Umbilical cord (tissue), 2 donors: ENCODE data around the gene ZNF318. TPM values are rescaled to one million over a fixed set of nuclear protein-coding genes. Genes with fewer than 3 reads are reported as not detected.
"Not testable (repeated sequence)": the region's sequence is repeated elsewhere in the genome, so short reads cannot be mapped to it uniquely, and the experiment has no call there.

Experiments
- DNase-seq: peaks from one replicate; pipeline ENCODE4 v3.0.0-alpha.2; 2015; ENCODE audit warnings: low spot score
- total RNA-seq: library from RNA; depleted of rRNA; stranded (reverse); fragments of >200 nt; gene quantifications from one replicate; pipeline ENCODE4 v1.2.3, GENCODE V29; 2014; ENCODE audit warnings: low replicate concordance; ENCODE audit not compliant: insufficient read depth

The ZNF318 gene
- 7.7 TPM for total RNA-seq

DNA sequence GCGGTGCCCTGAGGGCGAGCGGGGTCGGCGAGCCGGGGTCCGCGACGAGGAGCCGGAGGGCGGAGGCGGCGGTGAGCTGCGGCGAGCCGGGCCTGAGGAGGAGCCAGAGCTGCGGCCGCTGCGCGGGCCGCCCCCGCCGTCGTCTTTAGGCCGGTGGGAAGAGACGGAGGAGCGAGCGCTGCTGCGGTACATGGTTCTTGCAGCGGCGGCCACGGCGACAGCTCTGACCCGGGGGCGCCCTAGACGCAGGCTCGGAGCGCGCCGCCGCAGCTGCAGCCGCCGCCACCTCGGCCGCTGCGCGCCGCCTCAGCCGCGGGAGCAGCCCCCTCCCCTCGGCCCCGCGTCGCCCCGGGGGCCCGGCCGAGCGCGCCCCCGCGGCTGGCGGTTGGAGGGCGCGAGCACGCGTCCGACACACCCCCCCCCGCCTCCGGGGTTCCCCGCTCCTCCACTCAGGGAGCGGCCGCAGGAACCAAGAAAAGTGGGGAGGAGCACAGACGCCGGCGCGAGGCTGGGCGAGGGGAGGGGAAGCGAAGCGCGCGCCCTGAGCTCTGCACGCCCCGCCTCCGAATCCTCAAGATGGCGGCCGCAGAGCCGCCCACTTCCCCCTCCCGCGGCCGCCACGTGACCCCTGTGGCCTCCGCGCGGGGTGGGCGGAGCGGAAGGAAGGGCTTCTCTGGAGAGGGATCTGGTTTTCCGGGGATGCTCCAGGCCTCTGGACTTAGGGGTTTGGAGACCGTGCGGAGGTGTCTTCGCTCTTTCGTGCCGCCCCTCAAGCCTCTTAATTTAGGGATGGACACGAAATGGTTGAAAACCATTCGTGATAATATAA lies at the start of gene ZNF318:
Gene ZNF318 (minus strand): TSS at position 474 of the 829 bp plus-strand sequence. CDS start 282 bp downstream, at position 192.
- DNase-seq, result peak; percentile 99

- DNase-seq, result no peak
These were observed 47.5 kb upstream of the ZNF318 start for GRCh38 chr6:43416935-43417334.

GRCh38 chr6:43415275-43415674 lies 45.8 kb upstream of the ZNF318 start:
- not testable (repeated sequence) for DNase-seq

GRCh38 chr6:43413002-43413401 lies 43.6 kb upstream of the ZNF318 start:
- no peak for DNase-seq

DNA sequence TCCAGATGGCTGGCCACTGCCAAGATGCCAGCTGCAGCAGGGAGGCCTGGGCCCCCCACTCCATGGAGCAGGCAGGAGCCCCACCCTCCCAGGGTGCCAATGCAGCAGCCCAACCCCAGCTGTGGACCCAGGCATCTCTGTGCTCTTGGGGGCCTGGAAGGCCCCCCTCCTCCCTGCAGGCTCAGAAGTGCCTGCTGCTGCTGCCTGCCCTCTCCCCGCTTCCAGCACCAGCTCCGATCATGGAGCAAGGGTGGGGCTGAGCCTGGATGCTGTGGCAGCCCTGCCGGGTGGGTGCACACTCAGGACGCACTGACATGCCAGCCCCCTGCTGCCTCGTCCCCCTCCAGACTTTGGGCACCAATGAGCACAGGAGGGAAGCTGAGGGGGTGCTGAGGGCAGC lies 43.1 kb upstream of the ZNF318 start:
- DNase-seq, result no peak

DNA sequence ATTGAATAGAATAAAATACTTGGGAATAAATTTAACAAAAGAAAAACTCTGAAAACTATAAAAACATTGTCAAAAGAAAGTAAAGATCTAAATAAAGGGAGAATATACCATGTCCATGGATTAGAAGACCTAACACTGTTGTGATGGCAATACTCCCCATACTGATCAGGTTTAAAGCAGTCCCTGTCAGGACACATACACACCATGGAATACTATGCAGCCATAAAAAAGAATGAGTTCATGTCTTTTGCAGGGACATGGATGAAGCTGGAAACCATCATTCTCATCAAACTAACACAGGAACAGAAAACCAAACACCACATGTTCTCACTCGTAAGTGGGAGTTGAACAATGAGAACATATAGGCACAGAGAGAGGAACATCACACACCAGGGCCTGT lies 41.3 kb upstream of the ZNF318 start:
- not testable (repeated sequence) for DNase-seq

- no peak for DNase-seq
These were observed 38.8 kb upstream of the ZNF318 start for GRCh38 chr6:43408259-43408658.

GRCh38 chr6:43407296-43407695 lies 37.8 kb upstream of the ZNF318 start:
- no peak for DNase-seq

DNA sequence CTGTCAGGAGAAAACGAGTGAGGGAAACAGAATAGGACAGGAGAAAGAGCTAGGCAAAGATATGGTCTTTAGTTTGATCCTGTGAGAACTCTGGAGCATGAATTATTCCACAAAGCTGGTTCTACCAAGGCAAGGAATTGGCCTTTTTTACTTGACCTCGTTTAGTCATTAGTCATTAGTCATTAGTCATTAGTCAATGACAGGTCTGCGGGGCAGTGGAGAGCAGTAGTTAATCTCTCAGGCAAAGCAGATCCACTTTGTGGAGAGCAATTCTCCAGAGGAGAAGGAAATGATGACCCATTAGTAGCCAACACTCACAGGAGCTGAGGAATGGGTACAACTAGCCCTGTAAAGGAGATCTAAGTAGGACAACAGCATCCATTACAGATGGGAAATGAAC lies 35.9 kb upstream of the ZNF318 start:
- no peak for DNase-seq

- DNase-seq, result no peak
These were observed 33.4 kb upstream of the ZNF318 start for GRCh38 chr6:43402820-43403219.

- no peak for DNase-seq
These were observed 32.3 kb upstream of the ZNF318 start for GRCh38 chr6:43401730-43402129.

DNA sequence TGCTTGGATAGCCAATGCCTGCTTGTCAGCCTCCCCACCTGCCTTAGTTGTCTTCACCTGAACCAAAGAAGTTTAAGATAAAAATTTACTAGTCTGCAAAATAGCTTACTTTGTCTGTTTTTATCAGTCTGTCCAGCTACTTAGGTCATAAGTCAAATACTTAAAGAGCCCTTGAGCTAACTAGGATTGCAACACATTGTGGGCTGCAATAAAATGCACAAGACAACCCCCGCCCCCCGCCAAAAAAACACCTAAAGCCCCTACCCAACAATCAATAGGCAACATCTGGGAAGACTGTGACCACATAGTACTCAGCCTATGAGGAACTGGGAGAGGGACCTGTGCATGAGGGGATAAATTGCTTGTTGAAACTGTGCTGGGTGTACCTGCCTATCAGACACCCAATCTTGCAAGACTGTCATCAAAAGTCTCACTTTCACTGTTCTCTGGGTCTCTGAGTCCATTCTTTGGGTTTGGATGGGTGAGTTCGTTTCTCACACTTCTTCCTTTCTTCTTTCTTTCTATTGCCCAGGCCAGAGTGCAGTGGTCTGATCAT lies 30.6 kb upstream of the ZNF318 start:
- no peak for DNase-seq

- DNase-seq, result no peak
These were observed 27.1 kb upstream of the ZNF318 start for GRCh38 chr6:43396408-43397149.

DNA sequence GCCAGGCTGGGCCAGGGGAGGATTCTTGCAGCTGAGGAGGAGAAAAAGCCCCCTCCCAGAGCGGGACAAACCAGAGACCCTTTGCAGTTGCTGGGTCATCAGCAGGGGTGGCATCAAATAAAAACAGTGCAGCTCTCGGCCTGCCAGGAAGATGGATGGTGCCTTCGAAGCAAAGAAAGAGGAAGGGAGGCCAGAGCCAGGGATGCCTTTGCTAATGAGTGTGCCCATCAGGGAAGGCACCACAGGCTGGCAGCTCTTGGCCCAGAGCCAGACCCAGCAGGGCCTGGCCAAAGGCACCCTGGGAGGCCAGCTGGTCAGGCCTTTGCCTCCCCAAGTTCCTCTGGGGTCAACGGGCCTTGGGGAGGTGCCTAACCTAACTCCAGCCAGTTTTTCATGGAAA lies 26.3 kb upstream of the ZNF318 start:
- DNase-seq, result no peak

GRCh38 chr6:43394982-43395381 lies 25.5 kb upstream of the ZNF318 start:
- no peak for DNase-seq

DNA sequence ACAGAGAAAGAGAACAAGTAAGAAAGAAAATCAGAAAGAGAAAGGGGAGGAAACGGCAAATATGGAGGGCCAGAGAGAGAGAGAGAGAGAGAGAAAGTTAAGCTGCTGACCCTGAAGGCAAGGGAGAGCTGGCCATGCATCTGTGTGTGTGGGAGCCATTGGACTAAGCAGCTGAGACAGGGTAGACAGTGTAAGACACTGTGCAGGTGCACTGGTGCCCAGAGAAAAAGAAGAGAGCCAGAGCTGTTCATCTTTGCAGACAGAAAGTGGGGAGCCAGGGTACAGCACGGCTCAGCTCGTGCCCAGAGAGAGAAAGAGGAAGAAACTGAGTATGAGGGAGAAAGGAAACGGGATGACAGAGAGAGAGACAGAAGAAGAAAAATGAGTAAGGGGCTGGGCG lies 24.2 kb upstream of the ZNF318 start:
- no peak for DNase-seq

GRCh38 chr6:43393133-43393532 lies 23.7 kb upstream of the ZNF318 start:
- DNase-seq, result not testable (repeated sequence)

DNA sequence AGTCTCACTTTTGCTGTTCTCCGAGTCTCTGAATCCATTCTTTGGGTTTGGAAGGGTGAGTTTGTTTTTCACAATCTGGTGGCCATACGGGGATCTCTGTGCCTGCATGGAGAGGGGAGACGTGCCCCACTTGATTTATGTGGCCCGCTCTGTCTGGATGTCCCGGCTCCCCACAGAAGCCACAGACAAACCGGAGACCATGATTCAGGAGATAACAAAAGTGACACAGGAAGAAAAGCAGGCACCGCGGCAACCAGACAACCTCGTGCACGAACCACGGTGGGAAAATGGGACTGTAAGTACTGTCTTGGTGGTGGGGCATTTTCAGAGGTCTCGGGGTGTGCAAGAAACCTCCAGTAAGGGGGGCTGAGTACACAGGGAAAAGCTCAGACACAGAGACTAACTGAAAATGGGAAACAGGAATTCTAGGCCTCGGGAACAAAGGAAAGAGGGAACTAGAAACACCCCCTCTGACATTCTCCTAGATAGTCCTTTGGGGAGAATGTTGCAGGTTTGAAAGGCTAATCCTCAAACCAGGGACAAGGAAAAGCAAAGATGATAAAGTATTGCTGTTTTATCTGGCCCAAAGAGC lies 22.1 kb upstream of the ZNF318 start:
- peak; percentile 45 for DNase-seq

DNA sequence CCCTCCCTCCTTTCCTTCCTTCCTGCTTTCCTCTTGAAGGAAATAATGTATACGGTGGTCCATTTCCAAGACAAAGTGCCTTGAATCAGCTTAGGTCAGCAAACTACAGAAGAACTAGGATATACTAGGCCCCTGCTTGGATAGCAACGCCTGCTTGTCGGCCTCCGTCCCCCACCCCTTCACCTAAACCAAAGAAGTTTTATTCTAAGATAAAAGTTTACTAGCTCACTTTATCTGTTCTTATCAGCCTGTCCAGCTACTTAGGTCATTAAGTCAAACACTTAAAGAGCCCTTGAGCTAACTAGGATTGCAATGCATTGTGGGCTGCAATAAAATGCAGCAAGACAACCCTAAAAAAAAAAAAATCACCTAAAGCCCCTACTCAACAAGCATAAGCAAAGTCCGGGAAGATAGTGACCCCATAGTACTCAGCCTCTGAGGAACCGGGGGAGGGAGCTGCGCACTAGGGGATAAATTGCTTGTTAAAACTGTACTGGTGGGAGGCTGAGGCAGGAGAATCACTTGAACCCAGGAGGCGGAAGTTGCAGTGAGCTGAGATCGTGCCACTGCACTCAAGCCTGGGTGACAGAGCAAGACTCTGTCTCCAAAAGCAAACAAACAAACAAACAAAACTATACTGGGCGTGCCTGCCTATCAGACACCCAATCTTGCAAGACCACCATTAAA lies 21.4 kb upstream of the ZNF318 start:
- peak; percentile 64 for DNase-seq

DNA sequence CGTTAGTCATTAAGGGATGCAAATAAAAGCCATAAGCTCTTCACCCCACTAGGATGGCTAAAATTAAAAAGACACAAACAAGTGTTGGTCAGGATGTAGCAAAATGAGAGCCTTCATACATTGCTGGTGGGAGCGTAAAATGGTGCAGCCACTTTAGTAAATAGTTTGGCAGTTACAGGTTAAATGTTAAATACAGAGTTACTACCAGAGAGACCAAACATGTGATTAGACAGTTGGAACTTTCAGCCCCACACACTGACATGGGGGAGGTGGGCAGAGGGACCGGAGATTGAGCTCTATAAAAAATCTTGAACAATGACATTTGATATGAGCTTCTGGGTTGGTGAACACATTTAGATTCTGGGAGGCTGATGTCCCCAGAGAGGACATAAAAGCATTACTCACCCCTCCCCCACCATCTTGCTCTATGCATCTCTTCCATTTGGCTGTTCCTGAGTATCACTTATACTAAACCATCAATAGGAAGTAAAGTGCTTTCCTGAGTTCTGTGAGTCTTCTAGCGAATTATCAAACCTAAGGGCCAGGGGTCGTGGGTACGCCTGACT lies 20.4 kb upstream of the ZNF318 start:
- DNase-seq, result no peak

GRCh38 chr6:43386492-43386891 lies 17.0 kb upstream of the ZNF318 start:
- DNase-seq, result peak; percentile 42
